Prostate gland (tissue), 2 donors: ENCODE data around the gene RPS14. TPM values are rescaled to one million over a fixed set of nuclear protein-coding genes. Genes with fewer than 3 reads are reported as not detected.
A peak's percentile ranks its signal among the peaks of the same experiment; 100 is the strongest.
"Not testable (repeated sequence)": the region's sequence is repeated elsewhere in the genome, so short reads cannot be mapped to it uniquely, and the experiment has no call there.

Source experiments
- DNase-seq: peaks from one replicate; pipeline ENCODE4 v3.0.0-alpha.2; 2019; ENCODE audit warnings: low spot score
- H3K27ac ChIP-seq, 2 donors: fragments of 200-600 bp; sonication (generic); 2 replicates each; pipeline ENCODE4 v1.5.1; 2017 to 2019
- H3K27me3 ChIP-seq: fragments of 200-600 bp; sonication (generic); replicated peaks from 2 replicates; pipeline ENCODE4 v1.5.1; 2019; ENCODE audit not compliant: insufficient read depth
- H3K36me3 ChIP-seq, 2 donors: fragments of 200-600 bp; sonication (generic); 1 replicate in 1 of 2; 2 replicates in 1 of 2; pipeline versions ENCODE4 v1.5.1 to v1.8.1; 2017 to 2019
- H3K4me1 ChIP-seq: fragments of 200-600 bp; sonication (generic); replicated peaks from 2 replicates; pipeline ENCODE4 v1.5.1; 2019
- H3K4me3 ChIP-seq, 2 donors: fragments of 200-600 bp; sonication (generic); 2 replicates each; pipeline ENCODE4 v1.5.1; 2017 to 2019
- H3K9me3 ChIP-seq: fragments of 200-600 bp; sonication (generic); 2 replicates; pipeline ENCODE4 v1.5.1; 2017
- CTCF ChIP-seq, 4 experiments: fragments of 200-600 bp in 2 of 4; fragments of 450-650 bp in 2 of 4; sonication (generic) in 2 of 4; IDR thresholded peaks; 1 replicate in 3 of 4; 2 replicates in 1 of 4; pipeline ENCODE4 v1.5.1; 2016 to 2019; ENCODE audit warnings: antibody characterized with exemption in 4 of 4, mild to moderate bottlenecking in 2 of 4, moderate library complexity in 2 of 4
- POLR2A ChIP-seq: fragments of 450-650 bp; IDR thresholded peaks from one replicate; pipeline ENCODE4 v1.6.1; 2016; ENCODE audit warnings: antibody characterized with exemption, mild to moderate bottlenecking
- POLR2AphosphoS5 ChIP-seq: sonication (generic); formaldehyde crosslinking; IDR thresholded peaks from one replicate; pipeline ENCODE4 v1.6.1; 2017; ENCODE audit warnings: antibody characterized with exemption
- WGBS: methylation state at CpG from one replicate; pipeline ENCODE4 v1.1.5; 2018; 5-methylcytosine and 5-hydroxymethylcytosine counted together
- intact Hi-C: fragments of 100-400 bp; cut with DNase I; formaldehyde crosslinking; loops from one replicate; pipeline ENCODE4 v1.14.2; 2022
- total RNA-seq, 2 donors: library from RNA; depleted of rRNA; stranded (reverse); fragments of >200 nt; gene quantifications; one replicate each; pipeline ENCODE4 v1.1.0, GENCODE V29; 2016

Gene RPS14
- total RNA-seq, 2 donors from 2014 or later = 1,708 to 3,672 TPM

GRCh38 chr5:150454492-150455229 is 5.1 kb upstream of the RPS14 start:
- intact Hi-C loops = no loop called here
- no peak for DNase-seq
- Histone ChIP-seq H3K36me3 (no peaks in the 10 kb centered on the region), H3K27me3 (no peaks in the 10 kb centered on the region), H3K27ac (no peak overlapping the region), H3K9me3 (no peaks in the 10 kb centered on the region), H3K4me1 (no peaks in the 10 kb centered on the region), H3K4me3 (no peak overlapping the region)
- no peak for TF ChIP-seq POLR2A
- TF ChIP-seq CTCF (IDR thresholded peaks at IDR 0.05) = no peak
- no peak for TF ChIP-seq POLR2AphosphoS5
- 75% methylated on average over 9 of the region's 9 CpGs for WGBS

DNA sequence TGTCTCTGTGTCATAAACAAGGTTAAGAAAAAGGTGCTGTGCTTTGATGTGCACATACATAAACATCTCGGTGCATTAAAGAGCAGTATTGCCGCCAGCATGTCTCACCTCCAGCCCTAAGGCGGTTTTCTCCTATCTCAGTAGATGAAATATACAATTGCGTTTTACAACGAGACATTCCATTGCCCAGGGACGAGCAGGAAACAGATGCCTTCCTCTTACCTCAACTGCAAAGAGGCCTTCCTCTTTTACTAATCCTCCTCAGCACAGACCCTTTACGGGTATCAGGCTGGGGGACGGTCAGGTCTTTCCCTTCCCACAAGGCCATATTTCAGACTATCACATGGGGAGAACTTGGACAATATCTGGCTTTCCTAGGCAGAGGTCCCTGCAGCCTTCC is 4.5 kb upstream of the RPS14 start:
- H3K27me3 ChIP-seq, DNase-seq, H3K4me1 ChIP-seq, intact Hi-C loops, H3K27ac ChIP-seq, H3K36me3 ChIP-seq, H3K9me3 ChIP-seq, H3K4me3 ChIP-seq: not testable (repeated sequence)
- 45% methylated on average over 8 of the region's 8 CpGs for WGBS

DNA sequence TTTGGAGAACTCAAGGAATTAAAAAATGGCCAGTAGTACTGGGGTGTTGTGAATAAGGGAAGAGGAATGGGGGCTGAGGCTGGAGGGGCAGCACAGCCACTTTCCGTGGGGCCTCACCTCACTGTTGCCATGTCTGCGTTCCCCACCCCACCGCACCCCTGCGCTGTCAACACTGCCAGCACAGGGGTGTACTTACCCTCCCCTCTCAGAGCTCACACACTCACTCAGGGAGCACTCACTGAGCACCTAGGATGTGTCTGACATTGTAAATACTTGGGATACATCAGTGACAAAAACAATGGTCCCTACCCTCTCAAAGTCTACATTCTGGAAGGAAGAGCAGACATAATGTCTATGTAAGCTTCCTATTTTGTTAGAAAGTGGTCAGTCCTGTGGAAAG is 3.4 kb upstream of the RPS14 start:
- H3K9me3 ChIP-seq = no peaks in the 10 kb centered on the region
- WGBS = 93% methylated on average over 4 of the region's 4 CpGs

GRCh38 chr5:150451594-150451993 is 2.1 kb upstream of the RPS14 start:
- intact Hi-C loops = no loop called here

More for the DNA sequence above, 3.4 kb upstream of the RPS14 start:
- peaks cover 0 to 1% of the 10 kb centered on the region in 2 donors for H3K36me3 ChIP-seq
- no peaks in the 10 kb centered on the region for H3K4me1 ChIP-seq
- no peak overlapping the region for H3K27ac ChIP-seq
- TF ChIP-seq POLR2A (no peak), CTCF (IDR thresholded peaks at IDR 0.05) (no peak), POLR2AphosphoS5 (no peak)
- H3K4me3 ChIP-seq = no peak overlapping the region
- intact Hi-C loops = no loop called here
- DNase-seq = no peak
- H3K27me3 ChIP-seq = no peaks in the 10 kb centered on the region

GRCh38 chr5:150448952-150449516 is 505 bp downstream of the RPS14 start:
- H3K36me3 ChIP-seq = peaks cover 27 to 36% of the 10 kb centered on the region in 2 donors
- intact Hi-C loops = no loop called here
- WGBS = under 1% methylated on average over 31 of the region's 31 CpGs
- TF ChIP-seq POLR2AphosphoS5 (no peak), POLR2A (no peak), CTCF (IDR thresholded peaks at IDR 0.05) (no peak)
- H3K4me3 ChIP-seq = peak overlapping the region; percentile 49 to 71
- no peak for DNase-seq
- no peaks in the 10 kb centered on the region for H3K9me3 ChIP-seq
- no peaks in the 10 kb centered on the region for H3K4me1 ChIP-seq
- H3K27me3 ChIP-seq = no peaks in the 10 kb centered on the region
- peak overlapping the region; percentile 93 to 95 for H3K27ac ChIP-seq

More at GRCh38 chr5:150451594-150451993, 2.1 kb upstream of the RPS14 start:
- Histone ChIP-seq H3K27ac (no peak overlapping the region), H3K27me3 (no peaks in the 10 kb centered on the region), H3K4me3 (no peak overlapping the region), H3K4me1 (no peaks in the 10 kb centered on the region), H3K36me3 (peaks cover 7 to 13% of the 10 kb centered on the region in 2 donors), H3K9me3 (no peaks in the 10 kb centered on the region)
- no peak for DNase-seq
- TF ChIP-seq POLR2A (no peak), CTCF (IDR thresholded peaks at IDR 0.05) (no peak), POLR2AphosphoS5 (no peak)
- WGBS = 93% methylated on average over 1 of the region's 1 CpG
